HK-2 (cell line): ENCODE measurements around the gene NCOA7.
"Not testable (repeated sequence)": the region's sequence is repeated elsewhere in the genome, so short reads cannot be mapped to it uniquely, and the experiment has no call there.

Experiments used
- DNase-seq: peaks from one replicate; pipeline ENCODE4 v3.0.0-alpha.2; 2018; ENCODE audit not compliant: unreplicated experiment

The NCOA7 gene

GRCh38 chr6:125791151-125791819, 525 bp downstream of the NCOA7 start:
- DNase-seq: peak; percentile 49

DNA sequence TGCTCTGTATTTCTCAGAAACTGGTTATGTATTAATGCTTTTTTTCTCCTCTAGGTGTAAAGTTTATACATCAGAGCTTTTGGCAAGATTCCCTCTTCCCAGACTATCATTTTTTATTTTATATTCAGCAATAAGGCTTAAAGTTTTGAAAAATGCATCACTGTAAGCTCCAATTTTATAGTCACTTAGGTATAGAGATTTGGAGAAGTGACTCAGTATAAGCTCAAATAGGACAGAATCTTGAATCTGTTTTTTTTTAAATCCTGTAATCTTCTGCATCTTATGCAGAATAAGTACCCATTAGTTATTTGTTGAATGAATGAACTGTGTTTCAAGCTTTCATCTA, 1.0 kb downstream of the NCOA7 start:
- no peak for DNase-seq

DNA sequence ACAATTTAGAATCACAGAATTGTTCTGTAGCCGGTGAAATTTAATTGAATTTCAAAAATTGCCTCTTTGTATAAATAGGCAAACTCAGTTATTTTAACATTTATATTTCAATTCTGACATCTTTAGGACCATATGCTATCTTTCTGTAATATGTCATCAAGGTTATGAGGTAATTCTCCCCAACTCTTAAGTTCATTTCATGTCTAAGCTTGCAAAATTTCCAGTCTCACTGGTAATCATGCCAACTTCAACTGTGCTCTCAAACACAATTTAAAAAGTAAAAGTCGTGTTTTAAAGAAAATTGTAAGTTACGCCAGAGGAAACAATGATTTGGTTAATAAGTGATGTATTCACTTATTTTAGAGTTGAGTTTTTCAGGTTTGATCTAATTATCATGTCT, 1.4 kb downstream of the NCOA7 start:
- no peak for DNase-seq

DNA sequence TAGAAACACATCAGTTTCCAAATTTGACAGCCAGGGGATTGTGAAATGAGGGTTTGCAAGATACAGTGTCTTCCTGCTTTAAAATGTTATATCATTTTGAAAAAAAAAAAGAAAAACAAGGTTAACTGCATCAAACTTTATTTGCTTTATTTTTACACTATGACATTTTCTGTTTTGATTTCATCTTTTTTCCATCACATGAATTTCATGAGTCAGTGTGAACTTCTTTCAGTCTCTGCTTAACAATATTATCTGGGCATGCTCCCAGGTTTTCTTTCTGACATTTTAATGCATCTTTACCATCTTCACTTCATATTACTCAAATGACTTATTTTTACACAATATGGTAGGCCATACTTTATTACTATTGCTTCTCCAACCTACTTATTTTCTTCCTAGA, 1.9 kb downstream of the NCOA7 start:
- DNase-seq: no peak

- DNase-seq: no peak
Measured at GRCh38 chr6:125793280-125793679, 2.5 kb downstream of the NCOA7 start.

- DNase-seq: no peak
Measured at GRCh38 chr6:125793863-125794262, 3.1 kb downstream of the NCOA7 start.

DNA sequence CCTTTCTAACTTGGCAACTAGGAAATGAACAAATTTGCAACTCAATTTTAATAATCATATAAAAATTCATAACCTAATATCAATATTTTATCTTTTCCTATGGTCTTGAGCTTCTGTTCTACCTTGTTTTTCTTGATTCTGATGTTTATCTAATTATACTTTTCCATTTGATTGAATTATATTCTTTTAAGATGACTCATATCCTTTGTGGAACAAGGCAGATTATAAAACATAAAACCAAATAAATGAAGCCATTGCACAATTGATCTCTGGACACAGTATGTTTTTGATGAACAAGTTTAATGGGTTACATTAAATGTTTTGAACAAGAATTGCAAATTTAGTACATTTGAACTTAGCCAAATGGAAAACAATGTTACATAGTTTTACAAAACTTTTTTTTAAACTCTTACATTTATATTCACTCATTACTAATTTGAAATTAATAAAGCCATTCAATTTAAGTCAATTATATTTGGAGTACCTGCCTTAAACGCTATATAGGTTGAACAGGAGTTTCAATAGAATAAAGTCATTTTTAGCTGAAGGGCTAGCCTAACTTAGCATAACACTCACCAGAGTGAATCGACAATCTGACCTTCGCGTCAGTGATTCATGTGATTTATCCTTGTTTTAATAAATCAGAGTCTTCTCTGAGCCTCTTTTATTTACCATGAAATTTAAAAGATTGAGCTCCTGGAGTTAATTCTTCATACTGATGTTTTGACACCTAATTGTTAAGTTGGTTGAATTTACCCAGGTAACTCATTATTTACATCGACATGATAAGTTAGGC, 3.8 kb downstream of the NCOA7 start:
- no peak for DNase-seq

GRCh38 chr6:125795301-125795700, 4.5 kb downstream of the NCOA7 start:
- DNase-seq: no peak

DNA sequence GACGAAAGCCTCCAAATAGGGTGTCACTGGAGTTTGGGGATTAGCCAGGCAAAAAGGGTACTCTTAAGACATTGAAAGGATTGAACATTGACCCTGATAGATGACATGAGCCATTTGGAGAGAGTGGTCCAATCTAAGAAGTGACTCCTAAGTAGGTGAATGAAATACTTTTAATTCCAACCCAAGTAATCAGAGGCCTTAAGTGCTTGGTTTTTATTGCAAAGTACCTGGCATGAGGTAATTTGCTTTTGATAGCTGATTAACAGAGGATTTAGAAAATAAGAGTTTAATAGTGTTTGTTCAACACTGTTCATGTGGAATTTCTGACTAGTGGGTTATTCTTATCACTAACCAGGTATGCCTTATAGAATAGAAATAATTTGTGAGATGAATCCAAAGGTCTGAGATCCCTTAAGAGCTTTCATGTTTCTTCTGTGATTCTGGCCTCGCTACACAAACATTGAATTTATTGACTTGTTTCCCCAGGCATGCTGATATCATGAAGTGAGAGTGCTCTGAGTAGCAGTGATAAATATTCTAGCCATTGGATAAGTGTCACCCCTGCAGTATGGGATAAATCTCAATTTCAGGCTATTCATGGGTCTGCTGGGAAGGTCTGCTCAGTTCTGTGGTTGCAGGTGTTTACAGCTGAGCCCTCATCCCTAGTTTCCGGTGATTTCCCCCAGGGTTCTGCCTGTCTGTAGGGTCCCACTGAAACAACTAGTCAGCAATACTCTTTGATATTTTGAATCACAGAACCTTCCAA, 6.5 kb downstream of the NCOA7 start:
- no peak for DNase-seq

- DNase-seq: no peak
Measured at GRCh38 chr6:125797886-125798444, 7.2 kb downstream of the NCOA7 start.

- no peak for DNase-seq
Measured at GRCh38 chr6:125798734-125799508, 8.2 kb downstream of the NCOA7 start.

DNA sequence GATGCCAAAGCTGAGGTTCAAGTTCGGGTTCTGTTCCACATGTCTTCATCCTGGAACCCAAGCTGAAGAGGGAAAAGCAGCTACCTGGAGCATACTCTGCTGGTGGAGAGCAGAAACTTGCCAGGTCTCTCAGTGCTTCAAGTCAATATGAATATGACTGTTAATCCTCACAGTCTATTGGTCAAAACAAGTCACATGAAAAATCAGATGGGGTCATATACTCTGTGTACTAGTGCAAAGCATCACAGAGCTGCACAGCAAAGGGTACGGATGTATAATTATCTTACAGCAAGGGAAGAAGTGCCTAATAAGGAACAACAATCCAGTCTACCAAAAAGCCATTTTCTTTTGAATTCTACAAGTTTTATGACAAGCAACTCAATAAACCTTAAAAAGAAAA, 11.6 kb downstream of the NCOA7 start:
- DNase-seq: no peak

DNA sequence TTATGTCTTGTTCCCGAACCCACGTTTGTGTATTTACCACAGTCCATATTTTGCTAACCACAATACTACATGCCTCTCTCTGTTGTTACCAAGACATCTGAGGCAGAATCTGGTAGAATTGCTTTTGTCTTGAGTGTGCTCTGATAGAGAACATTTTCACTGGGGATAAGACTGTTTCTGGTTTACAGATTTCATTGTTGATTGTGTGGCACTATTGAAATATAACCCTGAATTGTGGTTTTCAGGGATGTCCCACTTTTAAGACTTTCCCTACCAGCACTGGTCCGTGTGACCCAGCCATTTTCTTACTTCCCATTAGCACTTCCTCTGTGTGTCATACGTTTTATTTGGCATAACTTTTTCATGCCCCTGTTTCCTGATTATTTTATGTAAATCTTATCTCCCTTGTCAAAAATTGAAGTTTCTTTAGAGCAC, 12.2 kb downstream of the NCOA7 start:
- DNase-seq: no peak

DNA sequence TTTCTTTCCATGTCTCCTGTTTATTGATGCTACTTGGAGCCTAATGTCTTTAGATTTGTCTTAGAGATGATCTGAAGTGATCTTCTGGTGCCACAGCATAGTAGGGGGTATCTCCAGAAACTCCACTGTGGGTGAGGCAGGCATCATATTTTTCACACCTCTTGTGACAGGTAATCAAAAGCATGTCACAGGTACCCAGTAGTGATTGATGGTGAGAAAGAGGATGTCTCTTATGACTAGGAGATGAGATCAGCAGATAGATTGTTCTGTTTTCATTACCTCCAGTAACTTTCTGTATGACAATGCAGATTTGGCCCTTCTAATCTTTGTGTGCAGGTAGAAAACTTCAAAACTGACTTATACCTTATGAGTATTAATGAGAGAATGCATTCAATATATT, 13.5 kb downstream of the NCOA7 start:
- DNase-seq: no peak

DNA sequence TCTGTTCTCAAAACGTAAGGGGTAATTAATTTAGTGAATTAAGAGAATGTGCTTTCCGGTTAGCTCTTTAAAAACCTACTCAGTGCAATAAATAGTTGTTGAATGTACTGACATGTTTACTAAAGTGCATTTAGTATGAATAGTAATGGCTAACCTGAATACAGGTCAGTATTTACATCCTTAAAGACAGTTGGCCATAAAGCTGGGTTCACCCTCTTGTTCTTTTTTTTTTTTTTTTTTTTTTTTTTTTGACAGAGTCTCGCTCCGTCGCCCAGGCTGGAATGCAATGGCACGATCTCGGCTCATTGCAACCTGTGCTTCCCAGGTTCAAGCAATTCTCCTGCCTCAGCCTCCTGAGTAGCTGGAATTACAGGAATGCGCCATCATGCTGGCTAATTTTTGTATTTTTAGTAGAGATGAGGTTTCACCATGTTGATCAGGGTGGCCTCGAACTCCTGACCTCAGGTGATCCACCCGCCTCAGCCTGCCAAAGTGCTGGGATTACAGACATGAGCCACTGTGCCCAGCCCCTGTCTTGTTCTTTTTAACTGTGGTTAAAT, 14.2 kb downstream of the NCOA7 start:
- DNase-seq: not testable (repeated sequence)

DNA sequence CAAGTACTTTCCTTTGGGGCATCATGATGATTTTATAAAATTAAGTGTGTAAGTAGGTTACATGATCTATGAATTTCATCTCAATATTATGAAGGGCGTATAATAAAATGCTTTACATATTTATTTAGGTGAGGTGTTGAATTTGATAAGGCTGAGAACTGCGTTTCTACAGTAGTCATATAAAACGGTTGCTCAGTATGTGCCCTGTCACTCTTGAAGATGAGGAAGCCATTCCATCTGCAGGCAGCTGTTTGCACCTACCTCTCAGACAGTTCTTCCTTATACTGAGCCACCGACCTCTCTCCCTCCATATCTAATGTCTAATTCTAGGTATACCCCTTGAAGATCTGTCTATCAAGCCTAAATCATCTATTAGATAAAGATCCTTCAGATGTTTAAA, 16.1 kb downstream of the NCOA7 start:
- DNase-seq: no peak

GRCh38 chr6:125807293-125807692, 16.5 kb downstream of the NCOA7 start:
- no peak for DNase-seq

DNA sequence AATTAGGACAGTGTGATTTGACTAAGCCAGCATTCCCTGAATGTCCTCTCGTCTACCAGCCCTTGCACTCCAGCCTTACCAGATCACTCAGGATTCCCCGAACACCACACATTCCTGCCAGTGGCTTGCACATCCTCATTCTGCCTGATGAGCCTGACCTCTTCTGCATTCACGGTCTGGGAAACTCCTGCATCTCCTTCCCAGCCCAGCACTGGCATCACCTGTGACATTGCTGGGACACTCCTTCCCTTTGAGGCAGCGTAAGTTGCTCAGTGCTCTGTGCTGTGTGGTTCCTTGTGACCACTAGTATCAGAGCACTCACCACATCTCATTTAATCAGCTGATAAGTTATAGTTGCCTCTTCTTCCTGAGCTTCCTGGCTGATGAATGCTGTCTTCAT, 17.3 kb downstream of the NCOA7 start:
- no peak for DNase-seq

DNA sequence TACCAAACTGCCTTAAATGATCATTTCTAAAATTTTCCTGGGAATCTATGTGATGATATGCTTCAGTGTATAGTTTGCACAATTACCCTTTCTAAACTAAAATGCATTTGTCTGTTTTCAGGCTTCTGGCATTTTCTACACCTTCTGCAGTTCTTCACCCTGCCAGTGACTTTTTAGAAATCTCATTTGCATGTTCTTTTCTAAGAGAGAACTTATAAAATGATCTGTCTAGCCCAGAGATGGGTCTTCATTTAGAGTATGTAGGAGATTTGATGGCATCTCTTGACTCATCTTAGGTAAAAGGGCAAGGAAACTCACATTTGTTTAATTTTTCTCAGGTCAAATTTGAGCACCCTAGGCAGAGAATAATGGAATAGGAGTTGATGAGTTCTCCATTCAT, 17.8 kb downstream of the NCOA7 start:
- DNase-seq: no peak

DNA sequence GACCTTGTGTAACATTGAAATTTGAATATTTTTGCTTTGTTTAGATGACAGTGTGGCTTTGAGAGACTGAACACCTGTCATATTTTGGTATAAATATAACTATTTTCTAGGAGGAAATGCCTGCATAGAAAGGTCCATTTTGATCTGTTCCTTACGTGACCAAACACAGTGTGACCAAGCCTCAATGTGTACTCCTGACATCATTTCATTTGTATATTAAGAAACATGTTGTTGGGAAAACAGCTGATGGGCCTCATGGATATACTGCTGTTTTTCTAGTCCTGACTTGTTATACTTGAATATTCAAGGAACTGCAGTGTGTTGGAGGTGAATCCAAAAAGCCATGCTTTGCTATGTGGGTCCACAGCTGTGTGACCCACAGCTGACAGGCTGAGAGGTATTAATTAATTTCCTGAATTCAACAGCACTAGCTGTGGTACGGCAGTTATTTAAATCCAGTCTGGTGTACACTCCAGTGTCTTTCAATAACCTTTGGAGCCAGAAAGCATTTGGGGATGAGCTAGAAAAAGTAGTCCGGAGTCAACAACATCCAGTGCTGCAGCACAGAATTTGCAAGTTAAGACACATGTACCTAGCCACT, 18.9 kb downstream of the NCOA7 start:
- DNase-seq: no peak

GRCh38 chr6:125810445-125810844, 19.7 kb downstream of the NCOA7 start:
- DNase-seq: no peak
